K562 (cell line): ENCODE results near the gene MMP15. TPM values are rescaled to one million over a fixed set of nuclear protein-coding genes. Genes with fewer than 3 reads are reported as not detected.

Experiments used
- CEBPB ChIP-seq: fragments of 450-650 bp; IDR thresholded peaks from 2 replicates; pipeline ENCODE4 v1.6.1; 2016; ENCODE audit warnings: missing genetic modification characterization, missing compliant biosample characterization
- FUS ChIP-seq: fragments of 200-400 bp; formaldehyde crosslinking; optimal IDR thresholded peaks from 2 replicates; pipeline ENCODE3; 2017; ENCODE audit warnings: low read depth, low read length
- ILK ChIP-seq: fragments of 450-650 bp; IDR thresholded peaks from 2 replicates; pipeline ENCODE4 v1.6.1; 2016; ENCODE audit warnings: missing genetic modification characterization, low read depth, mild to moderate bottlenecking, missing compliant biosample characterization, moderate library complexity, borderline replicate concordance
- SPI1 ChIP-seq: IDR thresholded peaks from 2 replicates; pipeline ENCODE4 v1.6.1; 2011; ENCODE audit warnings: low read depth, low read length, control low read depth, borderline replicate concordance
- polyA plus RNA-seq, 8 experiments: library from polyadenylated mRNA; depleted of rRNA in 4 of 8; stranded (reverse) in 5 of 8; unstranded in 3 of 8; fragments of >200 nt; fragmentation: Nextera tagmentation in 2 of 8; fragmentation: Illumina TruSeq in 1 of 8; extraction: Ambion mirVana in 2 of 8; extraction: Trizol in 1 of 8; gene quantifications; 2 replicates each; pipeline versions ENCODE4 v1.2.1 to v1.2.3, GENCODE V29; 2011 to 2014; ENCODE audit warnings: inconsistent platforms in 1 of 8, missing spikeins in 1 of 8
- total RNA-seq, 7 experiments: library from RNA; depleted of rRNA in 6 of 7; stranded (reverse); fragments of >200 nt in 6 of 7; fragmentation: Illumina TruSeq in 2 of 7; extraction: Trizol in 2 of 7; gene quantifications; 2 replicates each; pipeline versions ENCODE4 v1.2.1 to v1.2.3, GENCODE V29; 2011 to 2021; ENCODE audit warnings: low replicate concordance in 1 of 7
- TF ChIP-seq, protein P1 (sequence below): fragments of 450-650 bp; IDR thresholded peaks from 2 replicates; pipeline ENCODE4 v1.6.1; 2016; ENCODE audit warnings: low read depth

Gene MMP15
- total and polyA plus RNA-seq, 9 of the 15 experiments (the other 6 are each of a cell fraction or from before 2014, with no cell fraction given), result 0.01 to 20.4 (median 5.5) TPM

DNA sequence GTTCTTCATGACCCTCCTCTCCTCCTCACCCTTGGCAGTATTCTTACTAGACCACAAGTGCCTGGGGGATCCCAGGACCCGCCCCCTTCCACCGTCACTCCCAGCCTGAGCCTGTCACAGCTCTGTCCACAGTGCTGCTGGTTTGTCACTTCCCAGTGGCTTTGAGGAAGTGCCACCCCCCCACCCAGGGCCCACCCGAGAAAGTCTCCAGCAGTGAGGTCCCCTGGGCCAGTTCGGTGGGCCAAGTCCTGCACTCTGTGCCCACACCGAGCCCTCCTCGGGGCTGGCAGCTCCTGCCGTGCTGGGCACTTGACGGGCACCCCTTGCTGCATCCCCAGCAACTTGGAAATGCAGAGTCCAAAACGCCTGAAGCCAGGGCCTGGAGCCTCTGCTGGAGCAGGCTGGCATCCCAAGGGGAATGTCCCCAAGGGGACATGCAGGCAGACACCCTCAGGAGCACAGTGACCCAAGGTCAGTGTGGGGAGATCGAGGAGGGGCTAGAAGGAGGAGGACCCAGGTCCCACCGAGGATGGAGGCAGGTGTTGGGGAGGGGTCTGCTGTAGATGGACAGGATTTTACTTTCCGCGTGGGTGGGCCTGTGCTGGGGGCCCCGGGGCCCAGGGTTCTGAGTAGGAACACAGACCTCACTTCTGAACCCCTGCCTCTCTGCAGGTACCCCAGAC is 15.5 kb downstream of the MMP15 start (continued):
- no peak for TF ChIP-seq ILK (tag)
- TF ChIP-seq SPI1, result no peak
- no peak for TF ChIP-seq FUS
- no peak for TF ChIP-seq CEBPB (tag)
- TF ChIP-seq, protein P1, sequence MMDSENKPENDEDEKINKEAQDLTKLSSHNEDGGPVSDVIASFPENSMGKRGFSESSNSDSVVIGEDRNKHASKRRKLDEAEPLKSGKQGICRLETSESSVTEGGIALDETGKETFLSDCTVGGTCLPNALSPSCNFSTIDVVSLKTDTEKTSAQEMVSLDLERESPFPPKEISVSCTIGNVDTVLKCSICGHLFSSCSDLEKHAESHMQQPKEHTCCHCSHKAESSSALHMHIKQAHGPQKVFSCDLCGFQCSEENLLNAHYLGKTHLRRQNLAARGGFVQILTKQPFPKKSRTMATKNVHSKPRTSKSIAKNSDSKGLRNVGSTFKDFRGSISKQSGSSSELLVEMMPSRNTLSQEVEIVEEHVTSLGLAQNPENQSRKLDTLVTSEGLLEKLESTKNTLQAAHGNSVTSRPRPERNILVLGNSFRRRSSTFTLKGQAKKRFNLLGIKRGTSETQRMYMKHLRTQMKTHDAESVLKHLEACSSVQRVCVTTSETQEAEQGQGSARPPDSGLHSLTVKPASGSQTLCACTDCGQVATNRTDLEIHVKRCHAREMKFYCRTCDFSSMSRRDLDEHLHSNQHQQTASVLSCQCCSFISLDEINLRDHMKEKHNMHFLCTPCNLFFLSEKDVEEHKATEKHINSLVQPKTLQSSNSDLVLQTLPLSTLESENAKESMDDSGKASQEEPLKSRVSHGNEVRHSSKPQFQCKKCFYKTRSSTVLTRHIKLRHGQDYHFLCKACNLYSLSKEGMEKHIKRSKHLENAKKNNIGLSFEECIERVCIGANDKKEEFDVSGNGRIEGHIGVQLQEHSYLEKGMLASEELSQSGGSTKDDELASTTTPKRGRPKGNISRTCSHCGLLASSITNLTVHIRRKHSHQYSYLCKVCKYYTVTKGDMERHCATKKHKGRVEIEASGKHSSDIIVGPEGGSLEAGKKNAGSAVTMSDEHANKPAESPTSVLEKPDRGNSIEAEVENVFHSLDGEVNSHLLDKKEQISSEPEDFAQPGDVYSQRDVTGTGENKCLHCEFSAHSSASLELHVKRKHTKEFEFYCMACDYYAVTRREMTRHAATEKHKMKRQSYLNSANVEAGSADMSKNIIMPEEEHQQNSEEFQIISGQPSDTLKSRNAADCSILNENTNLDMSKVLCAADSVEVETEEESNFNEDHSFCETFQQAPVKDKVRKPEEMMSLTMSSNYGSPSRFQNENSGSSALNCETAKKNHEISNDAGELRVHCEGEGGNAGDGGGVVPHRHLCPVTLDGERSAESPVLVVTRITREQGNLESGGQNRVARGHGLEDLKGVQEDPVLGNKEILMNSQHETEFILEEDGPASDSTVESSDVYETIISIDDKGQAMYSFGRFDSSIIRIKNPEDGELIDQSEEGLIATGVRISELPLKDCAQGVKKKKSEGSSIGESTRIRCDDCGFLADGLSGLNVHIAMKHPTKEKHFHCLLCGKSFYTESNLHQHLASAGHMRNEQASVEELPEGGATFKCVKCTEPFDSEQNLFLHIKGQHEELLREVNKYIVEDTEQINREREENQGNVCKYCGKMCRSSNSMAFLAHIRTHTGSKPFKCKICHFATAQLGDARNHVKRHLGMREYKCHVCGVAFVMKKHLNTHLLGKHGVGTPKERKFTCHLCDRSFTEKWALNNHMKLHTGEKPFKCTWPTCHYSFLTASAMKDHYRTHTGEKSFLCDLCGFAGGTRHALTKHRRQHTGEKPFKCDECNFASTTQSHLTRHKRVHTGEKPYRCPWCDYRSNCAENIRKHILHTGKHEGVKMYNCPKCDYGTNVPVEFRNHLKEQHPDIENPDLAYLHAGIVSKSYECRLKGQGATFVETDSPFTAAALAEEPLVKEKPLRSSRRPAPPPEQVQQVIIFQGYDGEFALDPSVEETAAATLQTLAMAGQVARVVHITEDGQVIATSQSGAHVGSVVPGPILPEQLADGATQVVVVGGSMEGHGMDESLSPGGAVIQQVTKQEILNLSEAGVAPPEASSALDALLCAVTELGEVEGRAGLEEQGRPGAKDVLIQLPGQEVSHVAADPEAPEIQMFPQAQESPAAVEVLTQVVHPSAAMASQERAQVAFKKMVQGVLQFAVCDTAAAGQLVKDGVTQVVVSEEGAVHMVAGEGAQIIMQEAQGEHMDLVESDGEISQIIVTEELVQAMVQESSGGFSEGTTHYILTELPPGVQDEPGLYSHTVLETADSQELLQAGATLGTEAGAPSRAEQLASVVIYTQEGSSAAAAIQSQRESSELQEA, result no peak
